Body of pancreas (tissue), 4 donors: ENCODE measurements around the gene ANKRD24. TPM values are rescaled to one million over a fixed set of nuclear protein-coding genes. Genes with fewer than 3 reads are reported as not detected.
A peak's percentile ranks its signal among the peaks of the same experiment; 100 is the strongest.
"Not testable (repeated sequence)": the region's sequence is repeated elsewhere in the genome, so short reads cannot be mapped to it uniquely, and the experiment has no call there.

ENCODE experiments used
- ATAC-seq: fragments of 150-250 bp; one replicate; pipeline ENCODE4 v1.9.1; 2016
- DNase-seq, 4 donors: peaks; one replicate each; pipeline ENCODE4 v3.0.0-alpha.2; 2019
- H3K27ac ChIP-seq, 4 donors: fragments of 200-600 bp; sonication (generic); 1 replicate in 3 of 4; 2 replicates in 1 of 4; pipeline versions ENCODE4 v1.5.1 to v1.6.1; 2016 to 2019; ENCODE audit warnings: mild to moderate bottlenecking in 1 of 4, mixed read lengths in 1 of 4, moderate library complexity in 1 of 4
- H3K27me3 ChIP-seq, 2 donors: fragments of 200-600 bp; sonication (generic); one replicate each; pipeline ENCODE4 v1.6.0; 2016; ENCODE audit warnings: mild to moderate bottlenecking in 1 of 2
- H3K36me3 ChIP-seq, 2 donors: fragments of 200-600 bp; sonication (generic); replicated peaks in 1 of 2; 2 replicates each; pipeline ENCODE4 v1.5.1; 2016; ENCODE audit warnings: low read depth in 2 of 2; ENCODE audit not compliant: insufficient read depth in 1 of 2
- H3K4me1 ChIP-seq: fragments of 200-600 bp; sonication (generic); one replicate; pipeline ENCODE4 v1.6.0; 2016
- H3K4me3 ChIP-seq, 2 donors: fragments of 200-600 bp; sonication (generic); 1 replicate in 1 of 2; 2 replicates in 1 of 2; pipeline ENCODE4 v1.5.1; 2016 to 2019
- H3K9me3 ChIP-seq, 3 donors: fragments of 200-600 bp; sonication (generic); 1 replicate in 2 of 3; 2 replicates in 1 of 3; pipeline ENCODE4 v1.5.1; 2016
- POLR2A ChIP-seq, 3 donors: fragments of 450-650 bp; IDR thresholded peaks; one replicate each; pipeline ENCODE4 v1.6.1; 2016; ENCODE audit warnings: antibody characterized with exemption in 3 of 3, mild to moderate bottlenecking in 2 of 3
- WGBS, 2 donors: methylation state at CpG; one replicate each; pipeline ENCODE4 v1.1.5; 2017; 5-methylcytosine and 5-hydroxymethylcytosine counted together
- intact Hi-C: fragments of 100-400 bp; cut with DNase I; formaldehyde crosslinking; loops from one replicate; pipeline ENCODE4 v1.15.1; 2023
- total RNA-seq, 2 donors: library from RNA; depleted of rRNA; stranded (reverse); fragments of >200 nt; gene quantifications; one replicate each; pipeline ENCODE4 v1.1.0, GENCODE V29; 2016
- TF ChIP-seq, protein P1 (sequence below), 7 experiments: fragments of 450-650 bp in 4 of 7; fragments of 200-600 bp in 3 of 7; sonication (generic) in 3 of 7; IDR thresholded peaks; one replicate each; pipeline ENCODE4 v1.5.1; 2016 to 2019; ENCODE audit warnings: antibody characterized with exemption in 7 of 7

ANKRD24 gene
- total RNA-seq: 1 to 10 TPM; 2.1 to 3.6 TPM

DNA sequence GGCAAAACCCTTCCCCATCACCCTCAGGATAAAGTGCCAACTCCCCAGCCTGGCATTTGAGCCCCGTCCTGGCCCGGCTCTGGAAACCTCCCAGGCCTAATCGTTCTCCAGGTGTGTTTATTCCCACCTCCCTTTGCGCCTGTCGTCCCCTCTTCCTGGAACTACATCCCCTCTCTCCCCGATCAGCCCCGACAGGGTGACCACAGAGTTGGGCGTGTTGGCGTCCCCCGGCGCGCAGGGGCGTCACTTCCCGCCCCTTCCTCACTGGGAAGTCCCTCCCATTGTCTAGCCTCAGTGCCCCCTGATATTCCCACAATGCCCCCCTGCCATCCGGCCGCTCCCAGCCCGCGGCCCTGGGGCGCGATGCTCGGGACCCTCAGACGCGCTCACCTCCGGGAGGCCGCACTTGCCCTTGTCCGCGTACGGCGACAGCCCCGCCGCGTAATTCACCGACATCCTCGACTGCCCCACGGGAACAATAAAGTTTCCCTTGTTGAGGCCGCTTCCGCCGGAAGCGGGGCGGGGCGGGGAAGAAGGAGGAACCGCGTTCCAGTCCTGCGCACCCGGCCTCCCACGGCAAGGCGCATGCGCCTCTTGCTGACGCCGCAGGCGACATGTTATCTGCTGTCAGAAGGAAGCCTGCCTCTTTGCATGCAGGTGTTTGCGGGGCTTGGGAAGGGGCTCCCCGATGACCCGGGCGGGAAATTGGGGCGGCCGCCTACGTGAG, at the start of gene ANKRD24, which contains the start of gene SIRT6:
ANKRD24 (plus strand) TSS at position 606 of the 727 bp plus-strand sequence. CDS start 3,737 bp downstream, outside the sequence.
SIRT6 (minus strand) TSS at position 480 of the 727 bp plus-strand sequence; CDS start at position 456, 24 bp downstream.
- Histone ChIP-seq H3K9me3 (no peaks in the 10 kb centered on the region), H3K27ac (peak within 1 kb of the TSS; percentile 64 to 91 (median 84)), H3K4me1 (peaks cover 30% of the 10 kb centered on the region), H3K36me3 (no peaks in the 10 kb centered on the region), H3K4me3 (peak within 1 kb of the TSS; percentile 72 to 95), H3K27me3 (no peaks in the 10 kb centered on the region)
- DNase-seq (peak; percentile 97), ATAC-seq (peak; percentile 94)
- TF ChIP-seq POLR2A (IDR thresholded peaks at IDR 0.05): peak; percentile 37 to 80 (median 77)
- TF ChIP-seq, protein P1, sequence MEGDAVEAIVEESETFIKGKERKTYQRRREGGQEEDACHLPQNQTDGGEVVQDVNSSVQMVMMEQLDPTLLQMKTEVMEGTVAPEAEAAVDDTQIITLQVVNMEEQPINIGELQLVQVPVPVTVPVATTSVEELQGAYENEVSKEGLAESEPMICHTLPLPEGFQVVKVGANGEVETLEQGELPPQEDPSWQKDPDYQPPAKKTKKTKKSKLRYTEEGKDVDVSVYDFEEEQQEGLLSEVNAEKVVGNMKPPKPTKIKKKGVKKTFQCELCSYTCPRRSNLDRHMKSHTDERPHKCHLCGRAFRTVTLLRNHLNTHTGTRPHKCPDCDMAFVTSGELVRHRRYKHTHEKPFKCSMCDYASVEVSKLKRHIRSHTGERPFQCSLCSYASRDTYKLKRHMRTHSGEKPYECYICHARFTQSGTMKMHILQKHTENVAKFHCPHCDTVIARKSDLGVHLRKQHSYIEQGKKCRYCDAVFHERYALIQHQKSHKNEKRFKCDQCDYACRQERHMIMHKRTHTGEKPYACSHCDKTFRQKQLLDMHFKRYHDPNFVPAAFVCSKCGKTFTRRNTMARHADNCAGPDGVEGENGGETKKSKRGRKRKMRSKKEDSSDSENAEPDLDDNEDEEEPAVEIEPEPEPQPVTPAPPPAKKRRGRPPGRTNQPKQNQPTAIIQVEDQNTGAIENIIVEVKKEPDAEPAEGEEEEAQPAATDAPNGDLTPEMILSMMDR (IDR thresholded peaks at IDR 0.05): no peak
- 0 to 1% methylated on average over 10 to 58 of the region's 58 CpGs for WGBS, 2 donors
- intact Hi-C loops: loop anchor here (10.0 kb wide), 1 partner anchor 177 kb away; the partner anchor contains the start of gene PIAS4

DNA sequence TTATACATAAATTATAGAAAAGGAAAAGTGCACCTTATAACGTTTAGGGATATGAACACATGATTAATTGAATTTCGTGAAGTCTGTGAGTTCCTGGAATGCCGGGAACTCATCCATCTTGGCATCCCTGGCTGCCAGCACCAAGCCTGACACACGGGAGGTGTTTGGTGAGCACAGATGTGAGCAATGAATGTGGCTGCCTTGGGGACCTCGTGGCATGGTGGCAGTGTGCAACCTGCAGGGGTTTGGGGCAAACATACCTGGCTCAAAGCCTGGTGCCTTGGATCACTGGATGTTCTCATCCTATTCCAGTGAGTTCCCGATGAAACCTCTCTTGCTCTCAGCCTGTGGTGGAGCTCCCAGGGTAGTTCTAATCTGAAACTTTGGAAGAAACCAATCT, 48.1 kb upstream of the ANKRD24 start:
- Histone ChIP-seq H3K9me3 (no peaks in the 10 kb centered on the region), H3K4me1 (no peaks in the 10 kb centered on the region), H3K27me3 (no peaks in the 10 kb centered on the region), H3K27ac (no peak overlapping the region), H3K4me3 (no peak overlapping the region), H3K36me3 (no peaks in the 10 kb centered on the region)
- intact Hi-C loops: no loop called here
- DNase-seq (no peak), ATAC-seq (no peak)
- TF ChIP-seq, protein P1 (IDR thresholded peaks at IDR 0.05): no peak
- TF ChIP-seq POLR2A (IDR thresholded peaks at IDR 0.05): no peak
- WGBS, 2 donors: 15 to 22% methylated on average over 6 of the region's 6 CpGs

DNA sequence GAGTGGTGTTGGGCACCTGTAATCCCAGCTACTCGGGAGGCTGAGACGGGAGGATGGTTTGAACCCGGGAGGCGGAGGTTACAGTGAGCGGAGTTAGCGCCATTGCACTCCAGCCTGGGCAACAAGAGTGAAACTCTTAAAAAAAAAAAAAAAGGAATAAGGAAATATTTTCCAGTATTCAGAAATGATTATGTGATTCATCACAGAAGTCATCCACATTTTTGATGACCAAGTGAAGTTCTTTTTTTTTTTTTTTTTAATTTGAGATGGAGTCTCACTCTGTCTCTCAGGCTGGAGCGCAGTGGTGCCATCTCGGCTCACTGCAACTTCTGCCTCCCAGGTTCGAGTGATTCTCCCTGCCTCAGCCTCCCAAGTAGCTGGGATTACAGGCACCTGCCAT, 47.1 kb upstream of the ANKRD24 start:
- ATAC-seq, H3K9me3 ChIP-seq, H3K27me3 ChIP-seq, H3K4me1 ChIP-seq, H3K27ac ChIP-seq, DNase-seq, H3K4me3 ChIP-seq, intact Hi-C loops, H3K36me3 ChIP-seq: not testable (repeated sequence)
- 84 to 85% methylated on average over 9 of the region's 9 CpGs for WGBS, 2 donors

DNA sequence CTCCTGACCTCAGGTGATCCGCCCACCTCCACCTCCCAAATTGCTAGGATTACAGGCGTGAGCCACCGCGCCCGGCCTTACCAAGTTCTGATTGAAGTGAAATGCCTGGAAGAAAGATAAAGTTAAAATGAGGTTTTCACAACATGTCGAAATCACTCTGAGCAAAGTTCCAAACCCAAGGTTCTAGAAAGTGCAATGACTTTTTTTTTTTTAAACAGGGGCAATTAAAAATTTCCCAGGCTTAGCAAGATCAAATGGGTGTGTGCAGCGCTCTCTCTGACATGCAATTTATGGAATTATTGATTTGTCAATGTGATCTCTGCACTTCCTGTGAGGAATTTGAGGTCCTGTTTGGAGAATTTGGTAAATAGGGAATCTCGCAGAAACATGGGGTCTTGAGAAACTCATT, 45.8 kb upstream of the ANKRD24 start:
- intact Hi-C loops: no loop called here
- DNase-seq (no peak), ATAC-seq (no peak)
- peaks cover 8% of the 10 kb centered on the region for H3K4me1 ChIP-seq
- H3K4me3 ChIP-seq: no peak overlapping the region
- H3K27ac ChIP-seq: no peak overlapping the region
- TF ChIP-seq, protein P1 (IDR thresholded peaks at IDR 0.05): no peak
- TF ChIP-seq POLR2A (IDR thresholded peaks at IDR 0.05): no peak
- H3K27me3 ChIP-seq: no peaks in the 10 kb centered on the region
- H3K9me3 ChIP-seq: no peaks in the 10 kb centered on the region
- no peaks in the 10 kb centered on the region for H3K36me3 ChIP-seq
- 79 to 80% methylated on average over 8 of the region's 8 CpGs for WGBS, 2 donors

DNA sequence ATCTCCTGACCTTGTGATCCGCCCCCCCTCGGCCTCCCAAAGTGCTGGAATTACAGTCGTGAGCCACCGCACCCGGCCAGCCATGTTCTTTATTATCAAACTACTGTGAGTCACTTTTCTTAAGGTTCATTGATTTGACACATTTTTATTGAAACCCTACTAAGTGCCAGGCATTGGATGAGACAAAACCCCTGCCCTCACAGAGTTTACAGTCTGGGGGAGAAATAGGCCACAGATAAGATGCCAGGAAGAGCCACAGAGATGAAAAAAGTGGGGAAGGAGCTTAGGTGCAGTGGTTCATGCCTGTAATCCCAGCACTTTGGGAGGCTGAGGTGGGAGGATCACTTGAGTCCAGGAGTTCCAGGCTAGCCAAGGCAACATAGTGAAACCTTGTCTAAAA, 44.0 kb upstream of the ANKRD24 start:
- no peak for DNase-seq
- intact Hi-C loops: no loop called here

More for the DNA sequence above, 44.0 kb upstream of the ANKRD24 start:
- peaks cover 8% of the 10 kb centered on the region for H3K4me1 ChIP-seq
- H3K9me3 ChIP-seq: no peaks in the 10 kb centered on the region
- no peak overlapping the region for H3K27ac ChIP-seq
- H3K27me3 ChIP-seq: no peaks in the 10 kb centered on the region
- 68 to 73% methylated on average over 5 of the region's 5 CpGs for WGBS, 2 donors
- ATAC-seq: no peak
- TF ChIP-seq, protein P1 (IDR thresholded peaks at IDR 0.05): no peak
- TF ChIP-seq POLR2A (IDR thresholded peaks at IDR 0.05): no peak
- H3K4me3 ChIP-seq: no peak overlapping the region
- H3K36me3 ChIP-seq: no peaks in the 10 kb centered on the region
